Prostate gland (tissue), 2 donors: ENCODE results near the gene COL1A1.

Experiments
- POLR2A ChIP-seq: fragments of 450-650 bp; IDR thresholded peaks from one replicate; pipeline ENCODE4 v1.6.1; 2016; ENCODE audit warnings: antibody characterized with exemption, mild to moderate bottlenecking
- TF ChIP-seq, protein P1 (sequence below), 4 experiments: fragments of 200-600 bp in 2 of 4; fragments of 450-650 bp in 2 of 4; sonication (generic) in 2 of 4; IDR thresholded peaks; 1 replicate in 3 of 4; 2 replicates in 1 of 4; pipeline ENCODE4 v1.5.1; 2016 to 2019; ENCODE audit warnings: antibody characterized with exemption in 4 of 4, mild to moderate bottlenecking in 2 of 4, moderate library complexity in 2 of 4

GRCh38 chr17:50182783-50183420 is 18.5 kb downstream of the COL1A1 start:
- TF ChIP-seq, protein P1, sequence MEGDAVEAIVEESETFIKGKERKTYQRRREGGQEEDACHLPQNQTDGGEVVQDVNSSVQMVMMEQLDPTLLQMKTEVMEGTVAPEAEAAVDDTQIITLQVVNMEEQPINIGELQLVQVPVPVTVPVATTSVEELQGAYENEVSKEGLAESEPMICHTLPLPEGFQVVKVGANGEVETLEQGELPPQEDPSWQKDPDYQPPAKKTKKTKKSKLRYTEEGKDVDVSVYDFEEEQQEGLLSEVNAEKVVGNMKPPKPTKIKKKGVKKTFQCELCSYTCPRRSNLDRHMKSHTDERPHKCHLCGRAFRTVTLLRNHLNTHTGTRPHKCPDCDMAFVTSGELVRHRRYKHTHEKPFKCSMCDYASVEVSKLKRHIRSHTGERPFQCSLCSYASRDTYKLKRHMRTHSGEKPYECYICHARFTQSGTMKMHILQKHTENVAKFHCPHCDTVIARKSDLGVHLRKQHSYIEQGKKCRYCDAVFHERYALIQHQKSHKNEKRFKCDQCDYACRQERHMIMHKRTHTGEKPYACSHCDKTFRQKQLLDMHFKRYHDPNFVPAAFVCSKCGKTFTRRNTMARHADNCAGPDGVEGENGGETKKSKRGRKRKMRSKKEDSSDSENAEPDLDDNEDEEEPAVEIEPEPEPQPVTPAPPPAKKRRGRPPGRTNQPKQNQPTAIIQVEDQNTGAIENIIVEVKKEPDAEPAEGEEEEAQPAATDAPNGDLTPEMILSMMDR (IDR thresholded peaks at IDR 0.05), result no peak
- TF ChIP-seq POLR2A, result no peak
